ENCODE results near the gene PRIMA1.

Gene PRIMA1

GRCh38 chr14:93708800-93709199 lies 79.5 kb downstream of the PRIMA1 start:
- no peak for DNase-seq

- no peak for DNase-seq
Observed at GRCh38 chr14:93708311-93708734, 80.0 kb downstream of the PRIMA1 start.

- no peak for DNase-seq
Observed at GRCh38 chr14:93707475-93707874, 80.8 kb downstream of the PRIMA1 start.

- DNase-seq, result no peak
Observed at GRCh38 chr14:93706360-93706955, 81.8 kb downstream of the PRIMA1 start.

GRCh38 chr14:93705513-93706156 lies 82.7 kb downstream of the PRIMA1 start:
- DNase-seq, result no peak

GRCh38 chr14:93703941-93704340 lies 84.3 kb downstream of the PRIMA1 start:
- DNase-seq, result no peak

- DNase-seq, result no peak
Observed at GRCh38 chr14:93702946-93703345, 85.3 kb downstream of the PRIMA1 start.

GRCh38 chr14:93701562-93701961 lies 86.7 kb downstream of the PRIMA1 start:
- no peak for DNase-seq

GRCh38 chr14:93700928-93701327 lies 87.4 kb downstream of the PRIMA1 start:
- DNase-seq, result no peak

GRCh38 chr14:93693914-93694313 lies 94.4 kb downstream of the PRIMA1 start:
- no peak for DNase-seq

- DNase-seq, result no peak
Observed at GRCh38 chr14:93691042-93691780, 97.1 kb downstream of the PRIMA1 start.

GRCh38 chr14:93690146-93690545 lies 98.1 kb downstream of the PRIMA1 start:
- DNase-seq, result no peak

GRCh38 chr14:93688820-93689219 lies 99.5 kb downstream of the PRIMA1 start:
- no peak for DNase-seq

GRCh38 chr14:93688239-93688666 lies 100.0 kb downstream of the PRIMA1 start:
- no peak for DNase-seq

GRCh38 chr14:93686268-93686667 lies 102.0 kb downstream of the PRIMA1 start:
- DNase-seq, result no peak

- DNase-seq, result no peak
Observed at GRCh38 chr14:93685121-93685895, 103.0 kb downstream of the PRIMA1 start.

GRCh38 chr14:93683226-93683625 lies 105.1 kb downstream of the PRIMA1 start:
- DNase-seq, result peak; percentile 10

GRCh38 chr14:93682459-93682858 lies 105.8 kb downstream of the PRIMA1 start:
- no peak for DNase-seq

GRCh38 chr14:93676416-93676958 lies 111.8 kb downstream of the PRIMA1 start:
- no peak for DNase-seq

- no peak for DNase-seq
Observed at GRCh38 chr14:93675651-93676050, 112.6 kb downstream of the PRIMA1 start.

- DNase-seq, result no peak
Observed at GRCh38 chr14:93674343-93674742, 113.9 kb downstream of the PRIMA1 start.

GRCh38 chr14:93669632-93670031 lies 118.7 kb downstream of the PRIMA1 start:
- no peak for DNase-seq
